GM21447 (cell line): ENCODE data around the gene MFNG.

Experiments used
- ATAC-seq: cut with Tn5 transposase; IDR thresholded peaks from one replicate; pipeline ENCODE4 v1.9.1; 2021; ENCODE audit not compliant: unreplicated experiment

The MFNG gene

DNA sequence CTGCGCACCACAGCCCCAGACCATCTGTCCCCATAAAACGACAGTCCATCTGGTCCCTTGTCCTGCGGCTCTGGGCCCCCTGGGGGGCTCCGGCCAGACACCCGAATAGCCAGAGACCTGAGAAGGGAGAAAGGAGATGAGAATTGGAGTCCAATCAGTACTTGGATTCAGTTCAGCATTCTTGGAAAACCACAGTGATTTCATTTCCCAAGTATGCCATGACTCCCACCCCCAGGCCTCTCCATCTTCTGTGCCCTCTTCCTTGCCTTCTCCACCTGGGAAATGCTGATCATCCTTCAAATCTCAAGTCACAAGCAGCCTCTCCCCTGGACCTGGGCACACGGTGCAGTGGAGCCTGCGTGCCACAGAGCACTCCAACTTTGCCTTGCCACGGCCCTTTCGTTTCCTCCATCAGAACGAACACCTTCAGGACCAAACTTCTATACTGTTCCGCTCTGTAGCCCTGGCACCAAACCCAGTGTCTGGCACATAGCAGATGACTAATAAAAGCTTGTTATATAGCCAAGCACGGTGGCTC lies 10.9 kb upstream of the MFNG start:
- ATAC-seq = no peak

DNA sequence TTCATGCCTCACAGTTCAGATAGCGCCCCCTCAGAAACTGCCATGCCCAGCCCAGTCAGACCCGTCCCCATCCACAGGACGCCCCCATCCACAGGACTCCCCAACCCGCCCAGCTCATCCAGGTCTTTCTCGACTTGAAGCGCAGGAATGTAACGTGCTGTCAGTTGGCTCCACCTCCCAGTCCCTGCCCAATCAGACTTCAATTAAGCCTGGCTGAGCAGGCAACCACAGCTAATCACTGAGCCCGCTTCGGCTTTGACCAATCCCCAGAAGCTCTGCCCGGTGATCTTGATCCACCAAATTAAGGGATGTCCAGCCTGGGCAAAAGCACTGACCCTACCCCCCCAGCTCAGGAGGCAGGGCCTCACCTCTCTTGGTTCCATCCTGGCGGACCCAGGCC lies 10.5 kb upstream of the MFNG start:
- no peak for ATAC-seq

- ATAC-seq = no peak
Observed at GRCh38 chr22:37493979-37494378, 7.8 kb upstream of the MFNG start.

- no peak for ATAC-seq
Observed at GRCh38 chr22:37492428-37493344, 6.5 kb upstream of the MFNG start.

GRCh38 chr22:37491559-37492427 lies 5.6 kb upstream of the MFNG start:
- no peak for ATAC-seq

DNA sequence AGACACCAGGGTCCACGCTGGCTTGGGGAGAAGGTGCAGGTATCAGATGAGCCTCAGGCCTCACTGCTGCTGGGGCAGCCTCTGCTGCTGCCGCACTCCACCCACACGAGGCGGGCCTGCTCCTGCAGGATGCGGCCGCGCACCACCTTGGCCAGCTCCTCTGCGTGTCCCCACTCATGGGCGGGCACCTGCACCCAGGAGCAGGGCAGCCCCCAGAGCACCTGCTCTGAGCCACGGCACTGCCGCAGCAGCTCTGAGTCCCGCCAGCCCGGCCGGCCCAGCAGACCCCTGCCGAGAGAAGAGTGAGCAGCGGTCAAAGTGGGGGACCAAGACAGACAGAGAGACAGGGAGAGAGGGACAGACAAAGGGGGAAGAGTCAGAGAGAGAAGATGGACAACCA lies 4.9 kb upstream of the MFNG start:
- no peak for ATAC-seq

DNA sequence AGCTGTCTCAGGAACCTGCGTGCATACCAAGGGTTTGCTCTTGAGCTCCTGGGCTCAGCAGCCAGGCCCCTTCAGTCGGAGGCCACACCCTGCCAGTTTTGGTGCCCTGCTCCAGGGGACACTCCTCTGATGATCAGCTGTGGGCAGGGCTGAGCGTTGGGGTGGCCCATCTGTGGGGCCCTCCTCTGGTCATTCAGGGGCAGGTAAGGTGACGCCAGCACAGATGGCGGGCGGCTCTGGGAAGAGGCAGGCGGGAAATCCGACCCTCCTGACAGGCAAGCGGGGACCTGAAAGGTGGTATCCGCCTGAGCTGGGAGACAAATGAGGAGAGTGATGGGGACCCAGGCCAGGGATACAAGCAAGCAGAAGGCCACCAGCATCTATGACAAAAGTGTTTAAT lies 3.8 kb upstream of the MFNG start:
- ATAC-seq = no peak

- no peak for ATAC-seq
Observed at GRCh38 chr22:37488337-37489135, 2.4 kb upstream of the MFNG start.

DNA sequence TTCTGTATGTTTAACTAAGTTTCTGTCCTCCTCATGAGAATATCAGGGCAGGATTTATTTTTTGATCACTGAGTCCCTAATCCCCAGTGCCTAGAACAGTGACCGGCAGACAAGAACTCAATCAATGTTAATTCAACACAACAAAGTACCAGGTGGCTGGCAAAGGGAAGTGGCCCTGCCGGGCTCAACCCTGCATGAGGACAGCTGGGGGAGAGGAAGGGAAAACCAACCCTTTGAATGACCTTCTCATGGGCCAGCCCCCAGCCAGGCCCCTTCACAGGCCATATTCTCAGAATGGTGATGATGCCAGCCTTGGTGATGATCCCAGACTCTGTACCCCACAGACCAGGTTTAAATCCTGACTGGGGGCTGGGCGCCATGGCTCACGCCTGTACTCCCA lies 1.4 kb upstream of the MFNG start:
- no peak for ATAC-seq

DNA sequence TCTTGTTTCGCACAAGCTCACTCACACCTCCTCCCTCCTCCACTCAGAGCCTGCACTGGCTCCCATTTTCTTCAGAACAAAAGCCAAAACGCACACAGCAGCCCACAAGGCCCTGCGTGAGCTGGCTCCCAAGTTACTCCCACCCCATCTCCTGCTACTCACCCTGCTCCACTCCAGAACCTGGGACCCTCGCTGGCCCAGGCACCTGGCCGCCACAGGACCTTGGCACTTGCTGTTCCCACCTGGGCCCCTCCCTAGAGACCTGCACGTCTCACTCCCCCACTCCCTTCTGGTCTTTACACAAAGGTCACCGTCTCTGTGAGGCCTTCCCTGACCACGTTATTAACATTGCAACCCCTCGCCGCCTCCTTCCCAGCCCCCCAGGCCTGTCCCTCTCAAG lies 945 bp upstream of the MFNG start:
- no peak for ATAC-seq

- ATAC-seq = no peak
Observed at GRCh38 chr22:37485395-37486223, 575 bp downstream of the MFNG start.

DNA sequence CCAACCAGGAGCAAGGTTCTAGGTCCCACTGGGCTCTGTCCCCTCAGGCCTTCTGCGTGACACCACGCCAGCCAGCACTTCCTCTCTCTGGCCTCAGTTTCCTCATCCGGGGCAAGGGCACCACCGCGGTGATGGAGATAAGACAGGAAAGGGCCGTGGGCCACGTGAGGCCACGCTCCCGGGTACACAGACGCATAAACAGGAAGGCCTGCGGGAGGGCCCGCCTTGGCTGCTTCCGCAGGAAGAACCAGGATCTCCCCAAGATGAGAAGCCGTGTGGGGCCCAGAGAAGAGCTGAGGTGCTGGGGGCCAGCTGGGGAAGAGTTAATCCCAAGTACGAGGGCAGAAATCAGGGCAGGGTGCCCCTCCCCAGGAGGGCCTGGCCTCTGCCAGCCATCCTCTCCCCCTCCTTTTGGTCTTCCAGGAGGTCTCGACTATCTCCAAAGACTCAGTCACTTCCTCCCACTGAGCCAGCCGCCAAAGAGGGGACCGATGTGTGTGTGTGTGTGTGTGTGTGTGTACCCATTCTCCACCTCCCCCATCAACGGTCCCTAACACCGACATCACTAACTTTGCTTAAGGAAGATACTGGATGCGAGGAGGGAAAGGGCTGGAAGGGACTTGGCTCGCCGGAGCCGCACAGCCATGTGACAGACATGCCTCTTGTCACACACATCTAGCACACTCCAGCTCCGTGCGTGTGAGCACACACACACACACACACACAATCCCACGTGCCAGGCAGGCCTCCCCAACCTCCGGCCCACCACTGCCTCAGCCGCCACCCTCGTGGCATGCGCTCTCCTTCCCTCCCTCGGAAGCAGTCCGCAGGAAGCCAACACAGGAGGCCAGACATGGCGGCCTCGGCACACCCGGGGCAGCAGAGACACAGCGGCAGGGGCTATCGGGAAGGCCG lies 1.4 kb downstream of the MFNG start:
- peak; percentile 45 for ATAC-seq

DNA sequence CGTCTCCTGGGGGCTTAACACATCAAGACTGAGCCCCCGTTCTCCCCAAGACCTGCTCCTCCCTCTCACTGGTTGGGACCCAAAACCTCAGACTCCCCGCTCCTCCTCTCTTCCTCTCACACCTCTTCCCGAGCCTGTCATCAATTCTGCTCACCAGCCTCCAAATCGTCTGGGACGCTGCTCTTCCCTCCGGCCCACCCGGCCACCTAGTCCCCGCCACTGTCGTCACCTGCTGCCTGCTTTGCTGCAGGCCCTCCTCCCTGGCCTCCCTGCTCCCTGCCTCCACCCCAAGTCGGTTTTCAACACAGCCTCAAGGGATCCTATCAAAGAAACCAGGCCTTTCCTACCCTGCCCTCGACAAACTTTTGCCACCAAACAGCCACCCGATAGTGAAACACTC lies 3.1 kb downstream of the MFNG start:
- ATAC-seq = no peak

- ATAC-seq = no peak
Observed at GRCh38 chr22:37482244-37482643, 3.9 kb downstream of the MFNG start.

DNA sequence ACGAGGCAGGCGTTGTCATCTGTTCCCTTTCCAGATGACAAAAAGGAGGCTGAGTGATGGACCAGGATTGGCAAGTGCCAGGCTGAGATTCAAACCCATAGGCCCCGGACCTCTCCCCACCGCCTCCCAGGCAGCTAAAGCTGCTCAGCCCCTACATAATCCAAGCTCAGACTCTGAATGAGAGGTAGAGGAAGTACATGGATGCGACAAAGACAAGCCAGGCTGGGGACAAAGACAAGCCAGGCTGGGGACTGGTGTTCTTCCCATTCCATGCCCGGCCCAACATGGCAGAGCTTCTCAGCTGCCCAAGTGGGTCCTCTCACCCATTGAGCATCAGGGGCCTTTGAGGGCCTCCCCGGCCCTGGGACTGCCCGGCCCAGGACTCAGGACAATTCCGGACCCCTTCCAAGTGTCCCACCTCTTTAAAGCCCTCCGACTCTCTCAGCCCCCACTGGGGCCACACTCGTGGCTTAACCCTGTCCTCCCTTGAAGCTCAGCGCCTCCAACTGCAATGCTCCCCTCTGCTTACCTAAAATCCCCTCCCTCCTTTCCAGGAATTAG lies 4.8 kb downstream of the MFNG start:
- no peak for ATAC-seq

- no peak for ATAC-seq
Observed at GRCh38 chr22:37480387-37481346, 5.5 kb downstream of the MFNG start.

DNA sequence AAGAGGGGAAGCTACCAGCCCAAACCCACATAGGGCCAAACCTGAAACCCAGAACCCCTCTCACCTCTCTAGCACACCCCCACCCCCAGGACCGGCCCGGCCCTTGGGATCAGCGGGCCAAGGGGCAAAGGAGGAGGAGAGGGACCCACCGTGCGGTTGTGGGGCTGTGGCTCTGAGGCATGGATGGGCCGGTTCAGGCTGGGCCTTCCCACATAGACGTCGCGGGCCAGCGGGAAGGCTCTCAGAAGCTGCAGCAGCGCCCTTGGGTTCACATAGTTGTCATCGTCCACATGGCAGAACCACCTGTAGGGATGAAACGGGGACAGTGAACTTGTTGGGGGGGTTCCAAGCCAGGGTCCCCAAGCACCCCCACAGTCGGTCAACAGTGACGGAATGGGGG lies 7.0 kb downstream of the MFNG start:
- no peak for ATAC-seq
